Stimulated activated CD4-positive, alpha-beta T cell treated with anti-CD3 and anti-CD28 coated beads, Interleukin-2, amount 100 ng/mL, for 48 hours (primary cell): ENCODE measurements around the gene EPN2.
"Not testable (repeated sequence)": the region's sequence is repeated elsewhere in the genome, so short reads cannot be mapped to it uniquely, and the experiment has no call there.

ENCODE experiments used
- DNase-seq, 2 donors: peaks; one replicate each; pipeline ENCODE4 v3.0.0-alpha.2; 2020

Gene EPN2

DNA sequence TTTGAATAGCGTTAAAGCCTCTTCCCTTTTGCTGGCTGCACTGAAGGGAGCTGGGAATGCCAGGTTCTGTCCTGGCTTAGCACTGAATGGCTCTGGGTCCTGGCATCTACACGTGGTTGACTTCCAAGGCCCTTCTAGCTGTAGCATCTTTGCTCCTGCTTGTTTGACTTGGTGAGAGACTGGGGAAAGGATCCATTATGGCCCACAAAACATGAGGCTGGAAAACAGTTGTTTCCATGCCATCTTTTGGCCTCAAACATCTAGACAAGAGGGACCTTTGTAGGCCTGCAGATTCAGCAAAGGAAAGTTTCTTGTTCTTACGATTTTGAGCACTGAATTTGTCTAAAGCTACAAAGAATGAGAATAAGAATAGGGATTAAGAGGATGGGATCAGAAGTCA, 32.5 kb downstream of the EPN2 start:
- DNase-seq, result no peak

DNA sequence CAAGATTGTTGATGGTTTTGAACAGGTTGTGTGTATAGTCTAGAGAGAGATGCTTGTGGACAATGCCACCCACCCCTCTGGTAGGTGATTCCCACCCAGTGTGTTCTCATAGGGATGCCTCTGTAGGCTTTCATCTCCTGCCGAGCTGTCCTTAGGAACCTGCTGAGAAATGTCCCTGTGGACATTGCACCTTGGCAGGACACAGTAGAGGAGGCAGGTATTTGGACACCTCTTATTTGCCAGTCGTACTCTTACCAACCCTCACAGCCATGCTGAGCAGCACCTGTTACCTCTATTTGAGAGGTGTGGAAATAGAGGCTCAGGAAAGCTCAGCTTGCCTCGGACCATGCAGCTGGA, 33.2 kb downstream of the EPN2 start:
- no peak for DNase-seq

DNA sequence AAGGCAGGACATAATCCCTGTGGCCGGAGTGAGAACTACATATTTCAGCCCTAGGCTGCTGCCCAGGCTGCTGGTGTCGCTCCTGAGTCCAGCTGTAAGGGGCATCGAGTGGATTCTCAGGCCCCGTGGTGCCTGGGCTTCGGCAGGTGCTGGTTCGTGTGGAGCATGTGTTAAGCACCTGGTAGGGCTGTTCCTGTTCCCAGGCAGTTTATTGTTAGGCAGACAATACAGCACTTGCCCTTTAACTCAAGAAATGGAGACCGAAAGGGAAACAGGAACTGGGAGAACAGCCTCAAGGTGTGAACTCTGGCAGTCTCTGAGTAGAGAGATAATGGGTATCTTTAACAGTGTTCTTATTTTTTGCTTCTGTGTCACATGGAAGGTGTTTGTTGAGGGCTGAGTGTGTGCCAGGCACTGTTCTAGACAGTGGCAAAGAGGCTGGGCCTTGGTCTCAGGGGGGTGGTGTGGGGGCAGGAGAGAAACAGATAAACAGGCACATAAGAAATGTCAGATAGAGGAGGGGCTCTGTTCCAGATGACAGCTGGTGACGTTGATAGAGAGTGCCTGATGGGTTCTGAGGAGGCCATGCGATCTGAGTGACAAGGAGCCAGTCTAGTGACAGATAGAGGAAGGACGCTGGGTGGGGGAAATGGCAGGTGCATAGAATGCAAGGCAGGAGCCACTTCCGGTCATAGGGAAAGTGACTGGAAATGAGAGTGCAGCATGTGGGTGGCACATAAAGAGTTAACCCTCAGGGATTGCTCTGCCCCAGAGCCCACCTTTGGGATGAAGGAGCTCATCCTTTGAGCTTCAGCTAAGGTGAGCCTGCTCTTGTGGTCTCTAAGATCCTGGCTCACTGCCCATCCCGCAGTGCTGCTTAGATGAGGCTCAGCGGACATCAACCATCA, 33.8 kb downstream of the EPN2 start:
- DNase-seq, result no peak

DNA sequence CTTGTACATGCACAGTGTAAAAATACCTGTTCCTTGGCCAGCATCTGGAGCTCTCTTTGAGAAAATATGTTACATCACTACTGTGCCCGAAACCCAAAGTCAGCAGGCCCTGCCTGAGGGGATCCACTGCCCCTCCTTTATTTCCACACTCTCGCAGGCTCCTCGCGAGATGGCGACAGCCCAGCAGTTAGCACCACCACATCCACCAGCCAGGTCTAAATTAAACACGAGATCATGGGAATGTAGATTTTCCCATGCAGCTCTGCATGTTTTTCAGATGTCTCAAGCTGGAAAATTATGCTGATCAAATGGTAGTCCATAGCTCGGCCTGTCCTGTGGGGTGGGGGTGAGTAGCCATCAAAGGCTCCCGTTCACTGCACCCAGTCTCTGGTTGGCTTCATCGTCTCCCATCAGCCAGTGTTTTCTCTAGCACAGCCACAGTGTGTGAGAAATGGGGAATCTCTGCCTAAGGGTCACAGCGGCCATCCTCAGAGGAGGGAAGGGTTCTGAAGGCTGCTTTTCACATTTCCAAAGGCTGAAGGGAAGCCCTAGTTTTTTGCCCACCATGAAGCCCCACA, 34.7 kb downstream of the EPN2 start:
- DNase-seq, result no peak

DNA sequence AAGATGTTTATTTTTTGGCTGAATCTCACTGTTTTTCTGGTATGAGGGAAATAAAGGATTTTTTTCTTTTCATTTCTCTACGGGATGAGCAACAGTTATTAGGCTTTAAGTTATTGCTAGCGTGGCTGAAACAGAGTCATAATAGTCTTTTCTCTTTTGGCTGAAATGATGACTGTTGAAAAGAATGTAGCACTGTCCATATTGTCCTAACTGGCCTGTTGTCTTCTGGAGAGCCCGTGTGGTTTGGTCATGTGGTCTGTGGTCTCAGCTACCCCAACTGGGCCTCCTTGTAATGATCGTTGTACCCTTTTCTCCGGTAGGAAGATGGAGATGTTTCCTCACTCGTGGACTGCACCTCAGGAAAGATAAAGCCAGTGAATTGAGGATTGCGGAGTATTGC, 36.6 kb downstream of the EPN2 start:
- DNase-seq, result no peak

DNA sequence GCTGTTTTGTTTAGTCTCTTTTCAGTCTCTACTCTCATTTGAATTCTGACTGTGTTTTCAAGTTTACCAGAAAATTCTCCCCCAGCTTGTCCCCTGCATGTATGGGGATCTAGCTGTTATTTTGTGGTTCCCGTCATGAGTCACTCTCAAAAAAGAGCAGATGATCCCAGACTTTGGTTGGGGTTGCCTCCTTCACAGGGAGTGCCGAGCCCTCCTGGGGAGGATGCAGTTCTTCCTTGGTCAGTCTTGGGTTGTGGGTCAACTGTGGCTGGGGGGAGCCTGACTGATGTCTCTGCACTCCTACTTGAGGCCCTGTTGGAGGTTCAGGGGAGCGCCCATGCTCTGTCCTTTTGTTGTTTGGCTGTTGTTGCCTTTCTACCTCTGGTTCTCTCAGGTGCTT, 37.7 kb downstream of the EPN2 start:
- no peak for DNase-seq

DNA sequence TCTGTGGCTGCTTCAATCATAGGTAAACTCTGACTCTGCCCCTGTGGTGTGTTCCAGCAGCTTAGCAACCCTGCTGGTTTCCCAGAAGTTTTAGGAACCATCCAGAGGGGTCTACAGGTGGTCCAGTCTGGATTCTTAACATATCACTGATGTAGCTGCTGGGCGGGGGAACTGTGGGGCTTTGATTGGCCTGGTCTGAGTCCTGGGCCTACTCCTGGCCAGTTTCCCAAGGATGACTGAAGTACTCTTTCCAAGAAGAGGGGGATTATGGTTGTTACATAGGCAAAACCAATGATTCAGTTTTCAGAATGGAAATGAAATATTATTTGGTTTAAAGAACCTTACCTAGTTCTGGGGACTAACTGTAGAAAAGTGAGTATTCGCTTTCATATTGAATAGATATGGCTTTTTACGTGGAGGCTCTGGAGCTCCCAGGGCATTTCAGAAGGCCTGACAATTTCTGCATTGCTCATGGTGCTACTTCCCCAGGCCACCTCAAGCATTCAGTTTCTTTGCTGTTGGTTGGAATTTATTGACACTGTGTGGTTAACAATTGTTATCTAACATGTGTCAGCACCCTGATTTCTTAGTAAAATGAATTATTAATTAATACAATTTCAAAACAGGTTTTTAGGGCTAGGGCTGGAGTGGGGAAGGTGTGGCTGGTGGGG, 38.4 kb downstream of the EPN2 start:
- no peak for DNase-seq

DNA sequence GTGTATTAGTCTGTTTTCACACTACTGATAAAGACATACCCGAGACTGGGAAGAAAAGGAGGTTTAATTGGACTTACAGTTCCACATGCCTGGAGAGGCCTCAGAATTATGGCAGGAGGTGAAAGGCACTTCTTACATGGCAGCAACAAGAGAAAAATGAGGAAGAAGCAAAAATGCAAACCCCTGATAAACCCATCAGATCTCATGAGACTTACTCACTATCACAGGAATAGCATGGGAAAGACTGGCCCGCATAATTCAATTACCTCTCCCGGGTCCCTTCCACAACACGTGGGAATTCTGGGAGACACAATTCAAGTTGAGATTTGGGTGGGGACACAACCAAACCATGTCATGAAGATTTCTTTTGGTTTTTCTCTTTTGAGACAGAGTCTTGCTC, 41.1 kb downstream of the EPN2 start:
- DNase-seq, result not testable (repeated sequence)

DNA sequence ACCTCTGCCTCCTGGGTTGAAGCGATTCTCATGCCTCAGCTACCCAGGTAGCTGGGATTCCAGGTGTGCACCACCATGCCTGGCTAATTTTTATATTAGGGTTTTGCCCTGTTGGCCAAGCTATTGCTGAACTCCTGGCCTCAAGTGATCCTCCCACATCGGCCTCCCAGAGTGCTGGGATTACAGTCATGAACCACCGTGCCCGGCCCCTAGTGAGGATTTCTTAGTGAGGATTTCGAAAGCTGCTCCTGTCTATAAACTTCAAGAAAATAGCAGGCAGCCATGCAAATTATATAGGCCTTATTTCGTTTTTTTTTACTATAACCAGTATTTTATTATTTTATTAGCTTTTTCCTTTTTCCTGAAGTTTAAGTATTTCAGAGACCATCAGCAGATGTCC, 41.6 kb downstream of the EPN2 start:
- DNase-seq, result no peak

DNA sequence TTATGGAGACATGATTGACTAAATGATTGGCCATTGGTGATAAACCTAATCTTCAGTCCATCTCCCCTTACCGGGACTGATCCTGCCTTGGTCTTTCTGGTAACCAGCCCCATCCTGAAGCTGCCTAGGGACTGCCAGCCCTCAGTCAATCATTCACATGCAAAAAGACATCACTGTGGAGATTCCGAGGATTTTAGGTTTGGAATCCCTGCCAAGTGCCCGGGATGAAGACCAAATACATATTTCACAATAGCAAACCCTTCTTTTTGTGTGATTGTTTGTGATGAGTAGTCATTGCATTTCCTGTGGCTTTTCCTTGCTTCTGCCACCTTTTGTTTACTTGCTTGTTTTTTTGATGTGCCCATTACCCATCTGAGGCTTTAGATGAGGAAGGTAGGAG, 44.0 kb downstream of the EPN2 start:
- DNase-seq, result no peak

DNA sequence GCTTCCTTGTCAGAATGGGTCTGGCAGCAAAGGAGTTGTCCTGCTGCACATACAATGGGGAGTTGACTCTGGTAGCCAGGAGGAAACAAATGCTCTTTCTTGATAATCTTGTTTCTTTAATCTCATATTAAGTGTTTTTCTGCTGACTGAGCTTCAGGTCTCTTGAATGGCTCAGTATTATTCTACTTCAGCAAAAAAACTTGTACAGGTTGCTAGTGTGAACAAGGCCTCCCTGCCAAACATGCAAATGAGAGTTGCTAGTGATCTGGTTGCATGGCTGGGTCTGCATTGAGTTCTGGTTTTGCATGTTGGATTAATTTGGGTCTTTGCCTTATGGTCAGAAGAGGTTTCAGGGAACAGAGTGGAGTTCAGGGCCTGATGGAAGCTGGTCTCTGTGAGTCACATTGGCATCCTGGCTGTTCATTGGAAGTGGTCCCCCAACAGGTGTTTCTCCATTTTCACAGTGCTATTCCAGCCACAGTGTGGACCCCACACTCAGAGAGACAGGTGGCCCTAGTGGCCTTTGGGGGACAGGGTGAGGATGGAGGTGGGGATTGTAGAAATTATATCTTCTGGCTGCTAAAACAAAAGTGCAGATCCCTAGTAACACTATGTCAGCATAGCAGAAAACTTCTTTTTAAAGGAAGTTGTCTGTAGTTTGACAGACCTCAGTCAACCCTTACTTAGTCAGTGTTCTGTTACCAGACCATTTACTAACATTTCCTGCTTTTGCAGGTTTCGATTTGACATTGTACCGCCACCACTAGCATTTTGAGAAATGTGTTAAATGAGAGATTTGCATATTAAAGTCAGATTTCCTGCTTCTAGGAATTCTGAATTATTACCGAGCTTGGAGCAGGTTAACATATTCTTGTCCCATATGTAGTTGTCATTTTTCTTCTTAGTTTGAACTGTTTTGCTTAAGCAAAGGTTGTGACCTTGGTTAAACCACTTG, 47.1 kb downstream of the EPN2 start:
- DNase-seq, result no peak

DNA sequence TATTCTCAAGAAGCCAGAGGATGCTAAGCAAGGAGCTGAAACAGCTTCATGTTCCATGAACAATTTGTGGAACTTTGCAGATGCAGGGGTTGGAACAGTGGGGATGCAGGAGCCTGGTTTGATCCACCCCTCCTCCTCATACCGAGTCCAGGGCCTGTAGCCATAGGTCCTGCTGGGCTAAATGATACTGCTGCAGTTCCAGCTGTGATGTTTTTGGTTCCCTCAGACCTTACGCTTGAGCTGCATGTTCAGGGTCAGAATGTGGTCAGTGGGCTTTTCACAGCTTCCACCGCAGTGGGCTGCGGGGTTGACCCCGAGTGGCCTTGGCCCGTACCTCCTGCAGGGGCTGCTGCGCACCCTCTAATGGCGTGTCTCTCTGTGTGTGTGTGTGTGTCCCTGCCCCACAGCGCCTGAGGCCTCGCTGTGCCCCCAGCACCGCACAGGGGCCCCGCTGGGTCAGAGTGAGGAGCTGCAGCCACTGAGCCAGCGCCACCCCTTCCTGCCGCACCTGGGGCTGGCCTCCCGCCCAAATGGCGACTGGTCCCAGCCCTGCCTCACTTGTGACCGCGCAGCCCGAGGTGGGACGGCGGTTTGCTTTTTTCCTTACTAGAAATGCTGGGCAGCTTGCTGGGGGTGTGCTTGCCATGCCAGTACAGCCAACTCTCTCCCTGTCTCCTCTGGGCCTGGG, 48.2 kb downstream of the EPN2 start:
- no peak for DNase-seq

DNA sequence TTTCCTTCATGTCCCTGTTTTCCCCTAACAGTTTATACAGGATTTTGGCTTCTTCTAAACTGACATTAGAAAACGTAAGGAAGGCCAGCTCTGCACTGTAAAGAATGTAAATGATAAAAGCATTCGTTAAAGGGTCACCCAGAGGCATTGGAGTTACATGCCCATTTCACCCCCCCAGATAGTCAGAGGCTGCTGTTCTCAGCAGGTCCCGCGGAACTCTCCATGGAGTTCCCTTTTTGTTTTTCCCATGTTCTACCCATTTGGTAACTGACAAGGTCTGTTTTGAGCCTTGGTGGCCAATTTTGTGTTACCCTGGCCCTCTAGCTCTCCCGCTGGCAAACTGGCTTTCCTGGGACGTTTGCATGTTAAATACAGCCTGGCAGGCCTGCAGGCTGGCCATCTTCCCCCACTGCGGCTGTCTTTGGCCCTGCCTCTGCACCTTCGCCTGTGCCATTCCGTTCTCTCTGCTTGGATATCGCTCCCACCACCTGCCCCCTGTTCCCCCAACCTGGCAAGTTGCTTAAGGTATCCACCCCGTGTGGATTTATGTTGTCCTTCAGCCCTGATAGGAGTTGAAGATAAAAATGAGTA, 49.7 kb downstream of the EPN2 start:
- DNase-seq, result no peak

DNA sequence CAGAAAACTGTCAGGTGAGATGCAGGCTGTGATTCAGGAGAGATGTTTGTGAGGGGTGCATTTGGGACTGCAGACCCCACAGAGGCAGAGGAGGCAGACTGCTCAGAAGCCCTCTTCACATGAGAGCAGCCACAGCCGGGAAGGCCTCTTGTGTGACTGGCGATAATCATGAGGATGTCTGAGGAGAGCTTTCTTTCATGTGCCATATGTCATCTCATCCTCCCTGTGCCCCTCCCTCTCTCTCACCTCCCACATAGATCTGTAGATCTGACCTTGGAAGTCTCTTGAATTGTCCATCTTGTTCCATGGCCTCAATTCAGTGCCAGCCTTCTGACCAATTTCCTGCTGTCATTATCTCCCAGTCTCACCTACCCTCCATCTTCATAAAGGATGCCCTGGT, 50.5 kb downstream of the EPN2 start:
- DNase-seq, result no peak

DNA sequence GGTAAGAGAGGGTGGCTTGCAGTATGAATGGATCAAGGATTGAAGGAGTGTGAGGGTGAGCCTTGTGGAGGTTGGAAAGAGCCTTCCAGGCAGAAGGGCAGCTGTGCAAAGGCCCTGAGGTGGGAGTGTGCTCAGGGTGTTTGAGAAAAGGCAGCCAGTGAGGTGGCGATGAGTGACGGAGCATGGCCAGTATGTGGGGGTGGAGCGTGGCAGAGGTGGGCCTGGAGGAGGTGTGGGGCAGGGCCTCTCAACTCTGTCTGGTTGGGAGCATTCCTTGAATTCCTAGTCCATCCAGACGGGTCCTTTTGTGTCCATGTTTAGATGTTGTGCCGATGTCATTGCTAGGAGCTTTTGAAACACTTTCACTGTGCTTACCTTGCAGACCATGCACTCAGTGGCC, 51.3 kb downstream of the EPN2 start:
- DNase-seq, result no peak

DNA sequence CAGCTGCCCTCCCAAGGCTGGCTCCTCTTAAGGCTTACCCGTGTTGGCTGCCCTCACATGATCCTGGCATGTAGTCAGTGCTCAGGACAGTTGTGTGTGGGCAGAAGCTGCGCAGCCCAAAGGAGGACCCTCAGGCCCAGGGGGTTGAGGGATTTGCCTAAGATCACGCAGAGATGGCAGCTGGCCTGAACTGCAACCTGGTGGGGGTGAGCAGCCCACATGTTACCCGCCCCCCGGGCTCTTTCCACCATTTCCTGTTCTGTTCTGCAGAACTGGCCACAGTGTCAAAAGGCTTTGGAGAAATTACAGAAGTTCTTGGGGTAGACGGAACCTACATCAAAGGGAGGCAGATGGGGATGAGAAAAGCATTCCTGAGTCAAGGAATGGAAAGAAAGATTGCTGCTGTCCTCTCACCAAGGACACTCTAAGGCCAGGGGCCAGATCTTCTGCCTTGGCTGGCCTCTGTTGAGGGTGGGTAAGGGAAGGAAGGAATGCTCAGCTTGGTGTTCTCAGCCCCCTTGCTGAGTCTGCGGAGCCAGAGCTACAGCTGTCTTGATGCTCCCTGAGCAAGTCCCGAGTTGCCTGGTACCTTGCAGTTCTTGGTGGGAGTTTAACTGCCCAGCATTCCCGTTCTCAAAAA, 53.0 kb downstream of the EPN2 start:
- DNase-seq, result no peak

DNA sequence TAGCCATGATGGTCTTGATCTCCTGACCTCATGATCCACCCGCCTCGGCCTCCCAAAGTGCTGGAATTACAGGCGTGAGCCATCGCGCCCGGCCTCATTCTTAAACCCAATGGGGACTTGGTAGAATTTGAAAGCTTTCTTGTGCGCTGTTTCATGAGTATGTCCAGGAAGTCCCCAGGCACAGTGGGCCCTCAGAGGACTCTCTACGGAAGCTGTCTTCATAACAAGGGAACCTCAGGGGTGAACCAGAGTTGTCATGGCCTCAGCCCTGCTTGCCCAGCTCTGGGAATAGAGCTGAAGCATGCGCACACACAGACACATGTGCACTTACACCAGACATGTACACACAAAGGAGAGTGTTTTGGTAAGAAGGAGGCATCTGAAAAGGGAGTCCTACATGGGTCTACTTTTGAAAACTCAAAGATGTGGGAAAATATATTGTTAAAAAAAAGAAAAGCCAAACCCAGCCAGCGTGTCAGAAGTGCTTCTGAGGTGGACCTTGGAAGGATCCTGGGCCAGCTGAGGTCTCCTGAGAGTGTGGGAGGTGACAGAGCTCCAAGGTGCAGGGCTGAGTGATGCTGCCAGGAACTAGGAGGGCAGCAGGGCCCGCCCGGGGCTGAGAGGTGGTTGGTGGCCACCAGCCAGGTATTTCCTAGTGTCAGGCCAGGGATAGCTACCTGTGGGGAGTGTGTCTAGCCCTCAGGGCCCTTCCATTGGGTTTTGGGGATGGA, 54.6 kb downstream of the EPN2 start:
- DNase-seq, result no peak

DNA sequence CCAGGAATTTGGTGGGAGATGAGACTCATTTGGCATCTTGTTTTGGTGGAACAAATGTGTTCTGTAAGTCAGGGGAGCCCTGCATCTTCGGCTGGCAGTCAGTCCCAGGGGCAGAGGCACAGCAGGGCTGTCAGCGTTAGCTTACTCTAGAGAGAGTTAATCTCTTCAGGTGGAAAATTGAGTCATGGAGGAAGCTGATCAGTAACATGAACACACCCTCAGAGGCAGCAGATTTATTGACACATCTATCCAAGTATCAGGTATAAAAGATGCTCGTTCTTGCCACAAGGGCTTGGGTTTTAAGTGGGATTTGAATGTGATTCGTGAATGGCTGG, 55.2 kb downstream of the EPN2 start:
- no peak for DNase-seq

DNA sequence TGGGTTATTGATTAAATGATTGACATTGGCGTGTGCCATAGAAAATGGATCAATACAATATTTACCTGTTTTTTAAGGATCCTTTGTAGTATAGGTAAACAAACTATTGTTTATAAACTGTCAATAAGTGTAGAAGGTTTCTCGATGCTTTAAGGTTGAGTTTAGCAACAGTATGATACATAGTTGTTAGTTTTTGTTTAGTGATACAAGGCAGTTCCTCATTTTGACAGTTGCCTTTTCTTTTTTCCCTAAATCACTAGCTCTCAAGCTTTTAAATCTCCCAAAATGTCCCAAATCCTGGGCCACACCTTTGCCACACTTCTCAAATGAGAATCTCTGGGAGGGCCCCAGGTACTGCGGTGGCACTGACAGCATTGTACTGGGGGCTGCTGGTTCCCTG, 57.3 kb downstream of the EPN2 start:
- no peak for DNase-seq

DNA sequence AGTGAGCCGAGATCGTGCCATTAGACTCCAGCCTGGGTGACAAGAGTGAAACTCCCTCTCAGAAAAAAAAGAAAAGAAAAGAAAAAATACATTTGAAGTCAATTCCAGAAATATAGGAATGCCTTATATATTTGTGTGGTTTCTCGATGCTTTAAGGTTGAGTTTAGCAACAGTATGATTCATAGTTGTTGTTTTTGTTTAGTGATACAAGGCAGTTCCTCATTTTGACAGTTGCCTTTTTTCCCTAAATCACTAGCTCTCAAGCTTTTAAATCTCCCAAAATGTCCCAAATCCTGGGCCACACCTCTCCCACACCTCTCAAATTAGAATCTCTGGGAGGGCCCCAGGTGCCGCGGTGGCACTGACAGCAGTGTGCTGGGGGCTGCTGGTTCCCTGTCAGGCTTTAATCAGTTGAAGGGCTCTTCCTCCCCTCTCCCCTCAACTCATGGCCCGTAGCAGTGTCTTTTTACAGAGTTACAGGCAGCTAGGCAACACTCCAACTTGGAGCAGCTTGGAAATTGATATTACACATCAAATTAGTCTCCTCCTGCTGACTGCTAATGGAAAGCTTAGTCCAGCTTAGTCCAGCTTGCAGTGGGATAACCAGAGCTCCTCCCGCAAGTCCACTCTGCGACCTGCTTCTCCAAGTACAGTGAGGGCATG, 58.4 kb downstream of the EPN2 start:
- no peak for DNase-seq
